Caco-2 (cell line): ENCODE data around the gene ALDOB. TPM values are rescaled to one million over a fixed set of nuclear protein-coding genes. Genes with fewer than 3 reads are reported as not detected.

Source experiments
- BruUV-seq: library from RNA; stranded (reverse); fragments of 400-500 nt; replicated peaks from 2 replicates; lab custom pipeline; 2021; lab: Mats Ljungman, UMichigan
- CTCF ChIA-PET: fragments of 300-600 bp; sonication (Branson Sonifier 250); formaldehyde crosslinking; loops from one replicate; lab custom pipeline; 2022; ENCODE audit warnings: antibody characterized with exemption; lab: Charles Lee
- POLR2A ChIA-PET: fragments of 300-600 bp; sonication (Branson Sonifier 250); formaldehyde crosslinking; loops from one replicate; lab custom pipeline; 2022; ENCODE audit warnings: antibody characterized with exemption; lab: Charles Lee
- DNase-seq, 2 experiments: peaks; one replicate each; pipeline versions ENCODE4 v3.0.0 to v3.0.0-alpha.2; 2020 to 2022
- H3K27me3 ChIP-seq: replicated peaks from 2 replicates; pipeline ENCODE4 v1.6.0; 2011; ENCODE audit warnings: low read length; ENCODE audit not compliant: control insufficient read depth, insufficient read depth
- H3K36me3 ChIP-seq: 2 replicates; pipeline ENCODE4 v1.5.1; 2011; ENCODE audit warnings: low read length; ENCODE audit not compliant: control insufficient read depth, insufficient read depth
- H3K4me1 ChIP-seq: fragments of 250-450 bp; sonication (Bioruptor Pico); 2 replicates; pipeline ENCODE4 v1.5.1; 2020; ENCODE audit warnings: mild to moderate bottlenecking
- H3K4me3 ChIP-seq: 2 replicates; pipeline ENCODE4 v1.5.1; 2011; ENCODE audit warnings: low read depth, mild to moderate bottlenecking, control low read depth, low read length
- H3K9me3 ChIP-seq: fragments of 250-450 bp; sonication (Bioruptor Pico); 2 replicates; pipeline ENCODE4 v1.5.1; 2020; ENCODE audit warnings: mild to moderate bottlenecking, moderate library complexity
- H3K27ac Mint-ChIP-seq: one replicate; pipeline ENCODE4 v1.8.0; 2022; ENCODE audit warnings: mixed read lengths; ENCODE audit not compliant: unreplicated experiment
- H3K27me3 Mint-ChIP-seq: one replicate; pipeline ENCODE4 v1.8.0; 2022; ENCODE audit warnings: mixed read lengths; ENCODE audit not compliant: insufficient read depth, unreplicated experiment
- H3K36me3 Mint-ChIP-seq: one replicate; pipeline ENCODE4 v1.8.0; 2022; ENCODE audit warnings: mild to moderate bottlenecking, mixed read lengths; ENCODE audit not compliant: insufficient read depth, unreplicated experiment
- H3K4me1 Mint-ChIP-seq: one replicate; pipeline ENCODE4 v1.8.0; 2022; ENCODE audit warnings: low read depth, mixed read lengths; ENCODE audit not compliant: unreplicated experiment
- H3K4me3 Mint-ChIP-seq: one replicate; pipeline ENCODE4 v1.8.0; 2022; ENCODE audit warnings: mild to moderate bottlenecking, moderate library complexity, mixed read lengths; ENCODE audit not compliant: unreplicated experiment
- H3K9me3 Mint-ChIP-seq: one replicate; pipeline ENCODE4 v1.8.0; 2022; ENCODE audit warnings: mixed read lengths; ENCODE audit not compliant: unreplicated experiment
- CTCF ChIP-seq, 2 experiments: fragments of 200-600 bp in 1 of 2; IDR thresholded peaks; 1 replicate in 1 of 2; 2 replicates in 1 of 2; pipeline versions ENCODE4 v1.5.1 to v1.8.0; 2011 to 2022; ENCODE audit warnings: antibody characterized with exemption in 1 of 2, control low read depth in 1 of 2, inconsistent platforms in 1 of 2, low read depth in 1 of 2, low read length in 1 of 2, mild to moderate bottlenecking in 1 of 2, moderate library complexity in 1 of 2; ENCODE audit not compliant: insufficient read depth in 1 of 2, severe bottlenecking in 1 of 2, unreplicated experiment in 1 of 2
- intact Hi-C: fragments of 100-400 bp; cut with micrococcal nuclease; formaldehyde crosslinking; loops from one replicate; pipeline ENCODE4 v1.10.0; 2022; ENCODE audit not compliant: unreplicated experiment
- total RNA-seq: library from RNA; stranded (reverse); gene quantifications from 2 replicates; pipeline ENCODE4 v1.2.3, GENCODE V29; 2022

Gene ALDOB
- total RNA-seq, 1 experiment from 2014 or later, result 0.18 TPM

GRCh38 chr9:101432740-101433139, 2.8 kb downstream of the ALDOB start:
- H3K36me3 ChIP-seq, result no peaks in the 10 kb centered on the region
- ChIA-PET POLR2A (no interaction called here), CTCF (interaction anchor here (2.0 kb wide), 1 partner anchor 16 kb away, joined by 6 read pairs; no protein-coding TSS in a partner anchor)
- H3K9me3 ChIP-seq, result peaks cover 3% of the 10 kb centered on the region; the same call in 1 of the 2 replicates
- Mint-ChIP-seq H3K9me3 (peaks cover 11% of the 10 kb centered on the region), H3K4me1 (peaks cover 19% of the 10 kb centered on the region), H3K27ac (no peak overlapping the region), H3K36me3 (no peaks in the 10 kb centered on the region), H3K27me3 (no peaks in the 10 kb centered on the region), H3K4me3 (no peak overlapping the region)
- no peak for DNase-seq
- BruUV-seq, result no TSS peak
- H3K4me3 ChIP-seq, result no peak overlapping the region
- intact Hi-C loops, result no loop called here
- no peaks in the 10 kb centered on the region for H3K27me3 ChIP-seq
- H3K4me1 ChIP-seq, result peaks cover 9% of the 10 kb centered on the region
- no peak for TF ChIP-seq CTCF (IDR thresholded peaks at IDR 0.05; ENCODE audit: insufficient read depth in 1 of 2, low read depth in 1 of 2, low read length in 1 of 2, severe bottlenecking in 1 of 2, unreplicated experiment in 1 of 2)

- Mint-ChIP-seq H3K27ac (no peak overlapping the region), H3K27me3 (no peaks in the 10 kb centered on the region), H3K36me3 (no peaks in the 10 kb centered on the region), H3K4me3 (no peak overlapping the region), H3K4me1 (peaks cover 19% of the 10 kb centered on the region), H3K9me3 (peaks cover 11% of the 10 kb centered on the region)
- Histone ChIP-seq H3K4me1 (peaks cover 9% of the 10 kb centered on the region), H3K36me3 (no peaks in the 10 kb centered on the region), H3K9me3 (peaks cover 3% of the 10 kb centered on the region; the same call in 1 of the 2 replicates), H3K27me3 (no peaks in the 10 kb centered on the region), H3K4me3 (no peak overlapping the region)
- no peak for DNase-seq
- no peak for TF ChIP-seq CTCF (IDR thresholded peaks at IDR 0.05; ENCODE audit: insufficient read depth in 1 of 2, low read depth in 1 of 2, low read length in 1 of 2, severe bottlenecking in 1 of 2, unreplicated experiment in 1 of 2)
- intact Hi-C loops, result no loop called here
- no TSS peak for BruUV-seq
- CTCF ChIA-PET, result interaction anchor here (2.0 kb wide), 1 partner anchor 17 kb away, joined by 6 read pairs; no protein-coding TSS in a partner anchor
- POLR2A ChIA-PET, result no interaction called here
These were observed 3.4 kb downstream of the ALDOB start for GRCh38 chr9:101432171-101432570.

GRCh38 chr9:101429736-101430135, 5.8 kb downstream of the ALDOB start:
- no peaks in the 10 kb centered on the region for H3K36me3 Mint-ChIP-seq
- H3K27ac Mint-ChIP-seq, result no peak overlapping the region

More at GRCh38 chr9:101429736-101430135, 5.8 kb downstream of the ALDOB start:
- Mint-ChIP-seq H3K9me3 (peaks cover 12% of the 10 kb centered on the region), H3K27me3 (no peaks in the 10 kb centered on the region), H3K4me1 (peaks cover 13% of the 10 kb centered on the region), H3K4me3 (no peak overlapping the region)
- TF ChIP-seq CTCF (IDR thresholded peaks at IDR 0.05; ENCODE audit: insufficient read depth in 1 of 2, low read depth in 1 of 2, low read length in 1 of 2, severe bottlenecking in 1 of 2, unreplicated experiment in 1 of 2), result no peak
- ChIA-PET CTCF (no interaction called here), POLR2A (no interaction called here)
- Histone ChIP-seq H3K4me3 (no peak overlapping the region), H3K36me3 (no peaks in the 10 kb centered on the region), H3K9me3 (no peaks in the 10 kb centered on the region), H3K4me1 (peaks cover 9% of the 10 kb centered on the region), H3K27me3 (no peaks in the 10 kb centered on the region)
- BruUV-seq, result no TSS peak
- intact Hi-C loops, result no loop called here
- no peak for DNase-seq
